ENCODE results near the gene LAPTM4A. TPM values are rescaled to one million over a fixed set of nuclear protein-coding genes. Genes with fewer than 3 reads are reported as not detected.

LAPTM4A gene
- total RNA-seq, 1 donor from 2014 or later = 60.0 TPM

- Histone ChIP-seq H3K27me3 (ENCODE audit: control insufficient read depth, insufficient read depth, low read length) (no peaks in the 10 kb centered on the region), H3K4me3 (ENCODE audit: low read depth, low read length) (no peak overlapping the region), H3K36me3 (ENCODE audit: control insufficient read depth, insufficient read depth, low read length) (peaks cover 3% of the 10 kb centered on the region)
- FAIRE-seq (no peak), DNase-seq (ENCODE audit: low read depth) (no peak)
- no peak for TF ChIP-seq CTCF (IDR thresholded peaks at IDR 0.05; ENCODE audit: insufficient read depth, low read length, severe bottlenecking)
Observed at GRCh38 chr2:19987936-19988335, 63.5 kb downstream of the LAPTM4A start.

Other genes starting within 250 kb of the LAPTM4A start
- 4.2 and 7.7 TPM in 2 replicates for gene TTC32, start 149.6 kb downstream of the LAPTM4A start, total RNA-seq
- 4.2 and 8.7 TPM in 2 replicates for gene WDR35, start 61.5 kb downstream of the LAPTM4A start, total RNA-seq
- gene MATN3, start 39.0 kb downstream of the LAPTM4A start, total RNA-seq = 0.26 and 1.0 TPM in 2 replicates
- 1,084 and 1,308 TPM in 2 replicates for gene SDC1, start 173.5 kb upstream of the LAPTM4A start, total RNA-seq